Camera-type eye (tissue), 1 donor: ENCODE data around the gene MRC2. TPM values are rescaled to one million over a fixed set of nuclear protein-coding genes. Genes with fewer than 3 reads are reported as not detected.

Source experiments
- total RNA-seq: library from RNA; depleted of rRNA; stranded (reverse); fragments of >200 nt; gene quantifications from one replicate; pipeline ENCODE4 v1.2.3, GENCODE V29; 2014

Gene MRC2
- 178 TPM for total RNA-seq

DNA sequence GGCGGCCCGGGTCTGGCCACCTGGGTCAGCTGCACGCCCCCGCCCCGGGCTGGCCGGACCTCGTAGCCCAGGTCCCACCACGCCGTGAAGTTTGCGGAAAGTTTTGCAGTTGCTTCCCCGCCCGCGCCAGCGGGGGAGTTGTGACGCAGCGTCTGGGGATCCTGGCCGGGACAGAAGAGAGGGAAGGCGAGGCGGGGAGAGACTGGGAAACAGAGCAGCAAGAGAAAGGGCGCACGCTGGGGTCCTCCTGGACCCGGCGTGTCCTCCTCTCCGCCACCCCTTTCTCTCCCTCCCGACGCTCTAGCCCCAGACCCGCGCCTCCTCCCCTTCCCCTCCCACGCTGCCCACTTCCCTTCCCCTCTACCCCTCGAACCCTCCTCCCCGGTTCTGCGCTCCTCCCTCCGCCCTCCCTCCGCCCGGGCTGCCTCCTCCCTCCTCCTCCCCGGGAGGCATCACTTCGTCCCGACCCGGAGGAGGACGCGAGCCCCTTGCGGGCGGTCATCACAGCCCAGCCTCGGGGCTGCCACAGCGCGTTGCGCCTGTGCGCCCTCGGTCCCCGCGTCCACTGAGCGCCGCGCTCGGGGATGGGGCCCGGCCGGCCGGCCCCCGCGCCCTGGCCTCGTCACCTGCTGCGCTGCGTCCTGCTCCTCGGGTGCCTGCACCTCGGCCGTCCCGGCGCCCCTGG, at the start of gene MRC2:
MRC2 (plus strand) TSS at position 452 of the 685 bp plus-strand sequence; CDS start at position 585, 133 bp downstream.

Other genes with a start within 250 kb of the MRC2 start
- gene EFCAB3, start 247.1 kb upstream of the MRC2 start, total RNA-seq = not detected
- gene METTL2A, start 203.8 kb upstream of the MRC2 start, total RNA-seq = 32.4 TPM
- 125 TPM for gene TLK2, start 148.8 kb upstream of the MRC2 start, total RNA-seq
- gene MARCHF10, start 180.6 kb downstream of the MRC2 start, total RNA-seq = 0.16 TPM